ENCODE results near the gene WDR43. TPM values are rescaled to one million over a fixed set of nuclear protein-coding genes. Genes with fewer than 3 reads are reported as not detected.

The WDR43 gene
- total and polyA plus RNA-seq, 9 of the 15 experiments (the other 6 are each of a cell fraction or from before 2014, with no cell fraction given), result 34.6 to 197 (median 105) TPM

- TF ChIP-seq TCF7 (IDR thresholded peaks at IDR 0.05; ENCODE audit: borderline replicate concordance), result 0 out of 2 replicates have a peak, but pooled peaks have one; percentile 12
- TF ChIP-seq ZNF232 (CRISPR knock-in tag; IDR thresholded peaks at IDR 0.05), result no peak; the same call in 1 of the 2 replicates
- no peak for TF ChIP-seq ZNF354B (CRISPR knock-in tag; IDR thresholded peaks at IDR 0.05)
- peak; percentile 85 for TF ChIP-seq THAP12 (CRISPR knock-in tag; IDR thresholded peaks at IDR 0.05)
- TF ChIP-seq MEF2D (tag; conservative IDR thresholded peaks at IDR 0.05; ENCODE audit: low read depth), result no peak
- no peak; the same call in 1 of the 2 replicates for TF ChIP-seq ZNF263 (CRISPR knock-in tag; IDR thresholded peaks at IDR 0.05; ENCODE audit: borderline replicate concordance)
- TF ChIP-seq POLR2A (conservative IDR thresholded peaks at IDR 0.05), result peak; percentile 95
- TF ChIP-seq ZZZ3 (IDR thresholded peaks at IDR 0.05), result no peak
- no peak for TF ChIP-seq PRDM10 (IDR thresholded peaks at IDR 0.05; ENCODE audit: partially characterized antibody)
- TF ChIP-seq RHOXF2B (CRISPR knock-in tag; conservative IDR thresholded peaks at IDR 0.05), result no peak
- peak; percentile 49; the same call in 1 of the 2 replicates for TF ChIP-seq CXXC5 (CRISPR knock-in tag; IDR thresholded peaks at IDR 0.05)
- no peak for TF ChIP-seq ZNF239 (CRISPR knock-in tag; IDR thresholded peaks at IDR 0.05)
- TF ChIP-seq, protein P1, sequence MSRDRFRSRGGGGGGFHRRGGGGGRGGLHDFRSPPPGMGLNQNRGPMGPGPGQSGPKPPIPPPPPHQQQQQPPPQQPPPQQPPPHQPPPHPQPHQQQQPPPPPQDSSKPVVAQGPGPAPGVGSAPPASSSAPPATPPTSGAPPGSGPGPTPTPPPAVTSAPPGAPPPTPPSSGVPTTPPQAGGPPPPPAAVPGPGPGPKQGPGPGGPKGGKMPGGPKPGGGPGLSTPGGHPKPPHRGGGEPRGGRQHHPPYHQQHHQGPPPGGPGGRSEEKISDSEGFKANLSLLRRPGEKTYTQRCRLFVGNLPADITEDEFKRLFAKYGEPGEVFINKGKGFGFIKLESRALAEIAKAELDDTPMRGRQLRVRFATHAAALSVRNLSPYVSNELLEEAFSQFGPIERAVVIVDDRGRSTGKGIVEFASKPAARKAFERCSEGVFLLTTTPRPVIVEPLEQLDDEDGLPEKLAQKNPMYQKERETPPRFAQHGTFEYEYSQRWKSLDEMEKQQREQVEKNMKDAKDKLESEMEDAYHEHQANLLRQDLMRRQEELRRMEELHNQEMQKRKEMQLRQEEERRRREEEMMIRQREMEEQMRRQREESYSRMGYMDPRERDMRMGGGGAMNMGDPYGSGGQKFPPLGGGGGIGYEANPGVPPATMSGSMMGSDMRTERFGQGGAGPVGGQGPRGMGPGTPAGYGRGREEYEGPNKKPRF (IDR thresholded peaks at IDR 0.05; ENCODE audit: low read depth, low read length), result no peak
- peak; percentile 76; the same call in 1 of the 2 replicates for TF ChIP-seq RNF2 (IDR thresholded peaks at IDR 0.05)
- peak; percentile 88 for TF ChIP-seq MEIS2 (IDR thresholded peaks at IDR 0.05; ENCODE audit: partially characterized antibody)
- TF ChIP-seq RUNX1 (IDR thresholded peaks at IDR 0.05; ENCODE audit: low read depth), result no peak
- no peak for TF ChIP-seq IFI16 (CRISPR knock-in tag; IDR thresholded peaks at IDR 0.05)
- TF ChIP-seq ZNF766 (CRISPR knock-in tag; conservative IDR thresholded peaks at IDR 0.05), result no peak
- TF ChIP-seq, protein P2, sequence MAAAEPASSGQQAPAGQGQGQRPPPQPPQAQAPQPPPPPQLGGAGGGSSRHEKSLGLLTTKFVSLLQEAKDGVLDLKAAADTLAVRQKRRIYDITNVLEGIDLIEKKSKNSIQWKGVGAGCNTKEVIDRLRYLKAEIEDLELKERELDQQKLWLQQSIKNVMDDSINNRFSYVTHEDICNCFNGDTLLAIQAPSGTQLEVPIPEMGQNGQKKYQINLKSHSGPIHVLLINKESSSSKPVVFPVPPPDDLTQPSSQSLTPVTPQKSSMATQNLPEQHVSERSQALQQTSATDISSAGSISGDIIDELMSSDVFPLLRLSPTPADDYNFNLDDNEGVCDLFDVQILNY (CRISPR knock-in tag; IDR thresholded peaks at IDR 0.05), result 0 out of 2 replicates have a peak, but pooled peaks have one; percentile 65
- no peak for TF ChIP-seq NR4A1 (CRISPR knock-in tag; IDR thresholded peaks at IDR 0.05)
- no peak for TF ChIP-seq NR4A1 (tag; IDR thresholded peaks at IDR 0.05)
These were observed at the start of gene WDR43 (continued) for GRCh38 chr2:28894470-28895188.
